HG03175 (cell line): Measurements from ENCODE around the gene TDRD15.
"Not testable (repeated sequence)": the region's sequence is repeated elsewhere in the genome, so short reads cannot be mapped to it uniquely, and the experiment has no call there.

Experiments used
- ATAC-seq: cut with Tn5 transposase; IDR thresholded peaks from one replicate; pipeline ENCODE4 v1.9.1; 2021; ENCODE audit warnings: mild to moderate bottlenecking, moderate library complexity; ENCODE audit not compliant: unreplicated experiment

The TDRD15 gene

DNA sequence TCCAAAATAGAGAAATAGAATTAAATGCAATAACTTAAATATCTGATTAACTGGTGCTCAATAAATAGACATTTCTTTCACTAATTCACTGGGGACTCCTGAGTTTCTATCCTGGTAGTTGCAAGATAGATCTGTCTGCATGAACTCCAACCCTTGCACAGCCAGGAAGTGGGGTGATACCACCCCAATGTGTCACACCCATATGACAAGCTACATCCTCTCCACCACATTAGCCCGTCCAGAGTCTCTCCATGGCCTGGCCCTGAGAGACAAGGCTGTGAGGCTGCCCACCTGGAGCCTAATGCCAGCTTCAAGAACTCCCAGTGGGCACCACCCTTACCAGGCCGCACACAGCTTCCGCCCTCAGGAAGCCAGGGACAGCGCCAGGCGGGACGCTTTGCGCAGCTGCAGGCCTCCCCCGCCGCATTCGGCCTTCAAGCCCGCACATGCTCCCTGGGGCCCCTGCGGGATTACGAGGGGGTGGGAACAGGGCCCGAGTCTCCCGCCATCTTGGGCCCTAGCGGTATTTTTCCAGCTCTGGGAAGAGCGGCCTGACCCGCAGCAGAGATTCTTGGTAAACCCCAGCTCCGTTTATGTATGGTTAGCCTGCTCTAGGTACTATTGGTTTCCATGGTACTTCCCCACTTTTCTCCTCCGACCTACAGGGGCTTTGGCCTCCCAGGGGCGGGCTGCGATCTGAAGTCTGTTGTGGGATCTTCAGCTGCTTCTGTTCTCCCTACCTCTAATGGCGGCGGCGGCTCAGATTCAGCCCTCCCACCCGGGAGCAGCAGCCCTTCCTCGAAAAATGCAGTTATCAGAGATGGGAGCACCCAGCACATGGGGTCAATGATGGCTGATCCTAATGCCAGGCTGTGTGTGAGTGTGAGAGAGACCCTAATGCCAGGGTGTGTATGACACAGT is at the start of gene TDRD15:
TDRD15 (plus strand) TSS at position 496 of the 921 bp plus-strand sequence. CDS start 13,500 bp downstream, outside the sequence.
- no peak for ATAC-seq

DNA sequence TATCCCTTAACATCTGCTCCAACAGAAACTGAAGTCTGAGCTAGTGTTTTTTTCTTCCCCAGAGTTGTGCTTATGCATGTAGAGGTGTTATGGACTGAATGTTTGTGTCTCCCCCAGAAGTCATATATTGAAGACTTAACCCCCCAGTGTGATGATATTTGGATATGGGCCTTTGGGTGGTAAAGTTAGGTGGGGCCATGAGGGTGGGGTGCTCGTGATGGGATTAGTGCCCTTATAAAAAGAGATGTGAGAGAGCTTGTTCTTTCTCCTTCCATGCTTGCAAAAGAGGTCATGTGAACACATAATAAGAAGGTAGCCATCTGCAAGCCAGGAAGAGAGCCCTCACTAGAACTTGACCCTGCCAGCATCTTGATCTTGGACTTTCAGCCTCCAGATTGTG is 45.5 kb upstream of the TDRD15 start:
- no peak for ATAC-seq

DNA sequence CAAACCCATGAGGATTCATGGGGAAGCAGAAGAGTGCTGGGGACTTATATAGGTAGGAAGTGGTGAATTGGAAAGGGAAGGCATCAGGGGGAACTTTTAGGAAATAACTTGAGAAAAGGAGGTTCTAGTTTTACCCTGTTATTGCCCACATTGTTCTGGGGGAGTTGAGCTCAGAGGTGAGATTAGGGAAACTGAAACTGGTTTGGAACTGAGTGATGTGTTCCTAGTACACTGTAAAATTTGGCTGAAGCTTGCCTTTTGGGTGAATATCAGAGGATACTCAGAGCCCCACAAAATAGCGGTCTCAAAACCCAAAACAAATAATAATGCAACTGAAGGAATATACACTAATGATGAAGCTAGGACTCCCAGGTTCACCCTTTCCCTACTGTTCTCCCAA is 40.3 kb upstream of the TDRD15 start:
- no peak for ATAC-seq

DNA sequence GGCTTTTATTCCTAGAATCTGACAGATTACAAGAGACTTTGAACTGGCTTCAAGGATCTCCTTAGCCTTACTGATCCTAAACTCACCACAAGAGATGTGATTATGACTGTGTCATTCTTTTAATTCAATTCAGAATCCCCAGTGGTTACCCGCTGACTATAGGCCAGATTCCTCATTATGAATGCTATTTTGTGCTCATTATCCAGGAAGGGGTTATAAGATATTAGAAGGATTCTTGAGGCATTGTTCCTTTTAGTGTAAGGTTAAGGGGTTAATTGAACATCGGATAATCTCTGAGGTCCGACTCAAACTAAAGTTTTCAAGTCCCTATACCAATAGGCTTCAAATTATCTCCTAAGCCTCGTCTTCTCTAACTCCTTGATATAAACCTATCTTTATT is 39.4 kb upstream of the TDRD15 start:
- no peak for ATAC-seq

DNA sequence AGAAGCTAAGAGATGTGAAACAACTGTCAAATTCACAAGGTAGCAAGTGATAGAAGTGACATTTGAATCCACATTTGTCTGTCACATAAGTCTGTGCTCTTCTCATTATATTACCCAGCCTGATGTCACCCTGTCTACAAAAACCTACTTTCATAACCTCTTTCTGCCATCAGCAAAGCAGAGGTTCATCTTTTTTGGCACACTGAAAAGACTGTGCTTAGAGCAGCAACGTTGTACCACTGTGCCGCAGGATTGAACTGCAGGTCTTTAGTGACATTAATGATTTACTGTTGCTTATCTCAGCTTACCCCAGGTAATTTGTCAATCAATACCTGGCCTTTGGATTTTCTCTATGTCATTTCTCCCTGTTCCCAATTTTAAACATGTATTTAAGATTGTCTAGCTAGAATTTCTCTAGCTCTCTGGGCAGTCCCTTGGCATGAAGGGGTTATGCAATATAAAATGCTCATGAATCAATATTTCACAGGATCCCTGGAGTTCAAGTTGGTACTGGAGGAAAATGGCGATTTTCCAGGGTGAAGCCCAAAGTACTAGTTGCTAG is 31.4 kb upstream of the TDRD15 start:
- no peak for ATAC-seq

DNA sequence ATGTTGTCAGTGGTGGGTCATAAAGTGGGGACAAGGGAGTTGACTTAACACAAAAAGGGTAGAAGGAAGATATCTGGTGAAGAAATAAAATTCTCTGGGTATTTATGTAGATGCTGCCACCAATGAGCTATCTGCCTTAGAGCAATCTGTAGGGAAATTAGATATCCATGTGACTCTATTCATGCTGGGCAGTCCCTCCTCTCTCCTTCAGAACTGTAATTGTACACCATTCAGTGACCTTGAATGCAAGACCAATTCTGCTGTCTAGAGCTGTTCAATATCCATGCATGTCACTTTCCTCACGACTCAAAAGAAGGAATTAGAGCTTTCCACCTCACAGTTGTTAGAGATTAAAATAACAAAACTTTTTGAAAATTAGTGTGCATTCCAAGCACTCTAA is 28.6 kb upstream of the TDRD15 start:
- no peak for ATAC-seq

DNA sequence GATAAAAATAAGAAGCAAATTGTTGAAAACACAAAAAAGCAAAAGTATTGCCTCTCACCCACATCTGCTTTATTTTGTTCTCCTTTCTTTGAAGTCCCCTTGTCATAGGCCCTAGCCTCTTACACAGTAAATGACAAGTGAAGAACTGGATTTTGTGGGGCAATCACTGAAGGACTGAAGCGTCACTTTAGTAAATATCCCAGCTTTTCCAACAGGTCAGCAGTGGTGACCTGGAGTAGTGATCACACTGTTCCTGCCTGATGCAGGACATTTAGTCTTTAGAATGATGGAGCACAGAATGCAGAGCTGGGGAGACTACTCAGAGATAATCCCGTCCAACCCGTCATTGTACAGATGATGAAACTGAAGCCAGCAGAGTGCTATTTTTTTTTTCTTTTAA is 28.1 kb upstream of the TDRD15 start:
- ATAC-seq = no peak

DNA sequence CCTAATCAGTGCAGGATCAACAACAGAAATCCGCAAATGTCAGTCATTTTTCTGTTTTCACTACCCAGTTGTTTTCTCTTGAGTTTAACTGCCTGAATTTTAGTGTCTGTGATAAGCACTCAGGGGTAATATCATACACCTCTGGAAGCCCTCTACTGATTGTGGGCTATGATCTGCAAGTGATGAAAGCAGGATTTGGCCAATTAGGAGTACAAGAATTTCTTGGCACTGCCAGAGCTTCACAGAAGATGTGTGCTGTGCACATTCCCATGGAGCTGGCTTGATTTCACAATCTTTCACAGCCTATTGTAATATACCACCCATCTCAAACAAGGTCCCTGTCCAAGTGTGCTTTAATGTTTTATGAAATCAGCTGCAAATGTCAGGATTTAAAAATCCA is 27.3 kb upstream of the TDRD15 start:
- ATAC-seq = no peak

DNA sequence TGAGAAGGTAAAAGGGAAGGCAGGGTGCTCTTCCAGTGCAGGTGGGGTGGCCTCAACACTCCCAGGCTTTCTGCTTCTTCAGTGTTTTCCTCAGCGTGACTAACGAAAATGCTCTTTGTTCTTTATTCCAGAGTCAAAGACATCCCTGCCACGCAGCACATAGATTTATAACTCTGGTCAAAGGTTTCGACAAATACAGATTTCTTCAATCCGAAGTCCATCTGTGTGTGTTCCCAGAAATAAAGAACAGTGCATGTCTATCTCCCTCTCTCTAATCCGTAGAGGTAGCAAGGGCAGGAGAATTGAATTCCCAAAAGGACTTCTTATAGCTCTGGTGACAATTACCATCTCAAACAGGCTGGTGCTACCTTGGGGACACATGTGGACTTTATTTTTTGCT is 26.4 kb upstream of the TDRD15 start:
- no peak for ATAC-seq

DNA sequence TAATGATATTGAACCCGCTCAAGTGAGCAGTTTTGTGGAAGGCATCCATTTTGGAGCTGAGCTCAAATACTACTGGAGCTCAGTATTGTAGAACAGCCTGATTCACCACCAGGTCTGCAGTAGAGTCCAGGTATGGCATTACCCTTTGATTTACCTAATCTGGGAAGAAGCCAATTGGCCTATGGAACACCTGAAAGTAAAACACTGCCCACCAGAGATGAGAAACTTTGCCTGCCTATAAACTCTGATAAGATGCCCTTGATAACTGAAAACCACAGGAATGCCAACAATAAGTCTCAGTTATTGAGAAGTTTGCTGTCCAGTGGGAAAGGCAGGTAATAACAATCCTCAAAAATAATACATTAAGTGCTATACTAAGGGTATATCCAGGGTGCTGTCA is 25.5 kb upstream of the TDRD15 start:
- ATAC-seq = no peak

DNA sequence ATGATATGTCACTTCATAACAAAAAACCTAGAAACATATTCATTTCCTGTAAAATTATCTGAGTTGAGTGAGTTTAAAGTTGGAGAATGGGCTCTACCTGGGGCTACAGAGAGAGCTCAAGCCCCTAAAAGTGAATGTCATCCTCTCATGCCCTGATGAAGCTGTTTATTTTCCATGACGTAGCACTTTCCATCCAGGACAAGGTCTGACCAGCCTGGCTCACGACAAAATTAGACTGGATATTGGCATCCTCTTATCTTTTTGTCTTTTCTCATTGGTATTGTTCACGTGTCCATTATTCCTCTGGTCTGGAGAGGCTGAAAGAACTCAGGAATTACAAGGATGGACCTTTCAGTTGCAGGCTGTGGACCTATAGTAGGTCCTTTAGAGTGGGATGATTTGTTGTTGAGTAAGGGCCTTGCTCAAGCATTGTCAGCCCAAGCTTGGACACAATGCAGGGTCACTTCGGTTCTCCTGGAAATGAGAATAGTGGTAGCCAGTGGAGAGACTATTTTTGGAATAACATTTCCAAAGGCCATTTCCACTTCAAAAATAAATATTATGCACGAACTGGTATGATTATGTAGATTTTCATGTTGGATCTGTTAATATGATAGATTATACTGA is 24.4 kb upstream of the TDRD15 start:
- no peak for ATAC-seq

DNA sequence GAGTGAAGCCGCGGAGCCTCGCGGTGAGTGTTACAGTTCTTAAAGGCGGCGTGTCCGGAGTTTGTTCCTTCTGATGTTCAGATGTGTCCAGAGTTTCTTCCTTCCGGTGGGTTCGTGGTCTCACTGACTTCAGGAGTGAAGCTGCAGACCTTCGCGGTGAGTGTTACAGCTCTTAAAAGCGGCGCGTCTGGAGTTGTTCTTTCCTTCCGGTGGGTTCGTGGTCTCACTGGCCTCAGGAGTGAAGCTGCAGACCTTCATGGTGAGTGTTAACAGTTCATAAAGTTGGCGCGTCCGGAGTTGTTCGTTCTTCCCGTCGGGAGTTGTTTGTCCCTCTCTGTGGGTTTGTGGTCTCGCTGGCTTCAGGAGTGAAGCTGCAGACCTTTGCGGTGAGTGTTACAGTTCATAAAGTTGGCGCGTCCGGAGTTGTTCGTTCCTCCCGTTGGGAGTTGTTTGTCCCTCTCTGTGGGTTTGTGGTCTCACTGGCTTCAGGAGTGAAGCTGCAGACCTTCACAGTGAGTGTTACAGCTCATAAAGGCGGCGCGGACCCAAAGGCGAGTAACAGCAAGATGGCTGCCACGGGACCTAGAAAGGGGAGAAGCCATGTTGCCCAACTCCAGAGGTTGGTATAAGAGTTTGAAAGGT is 22.1 kb upstream of the TDRD15 start:
- not testable (repeated sequence) for ATAC-seq

DNA sequence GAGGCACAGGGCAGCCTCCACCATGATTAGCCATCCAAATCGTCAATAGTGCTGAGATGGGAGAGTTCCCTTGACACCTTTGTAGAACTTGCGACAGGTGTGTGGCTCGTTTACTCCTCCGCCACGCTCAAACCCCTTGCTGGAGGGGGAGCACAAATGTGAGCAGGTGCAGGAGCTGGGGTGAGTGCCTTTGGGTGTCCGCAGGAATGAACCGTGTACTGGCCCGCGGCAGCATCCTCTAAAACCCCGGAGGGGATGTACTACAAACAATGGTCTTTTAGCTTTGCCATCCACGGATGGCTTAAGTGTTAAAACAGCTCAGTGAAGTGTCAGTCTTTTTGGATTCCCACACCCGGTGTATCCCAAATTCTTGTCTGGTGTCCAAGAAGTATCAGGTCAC is 21.4 kb upstream of the TDRD15 start:
- ATAC-seq = no peak

DNA sequence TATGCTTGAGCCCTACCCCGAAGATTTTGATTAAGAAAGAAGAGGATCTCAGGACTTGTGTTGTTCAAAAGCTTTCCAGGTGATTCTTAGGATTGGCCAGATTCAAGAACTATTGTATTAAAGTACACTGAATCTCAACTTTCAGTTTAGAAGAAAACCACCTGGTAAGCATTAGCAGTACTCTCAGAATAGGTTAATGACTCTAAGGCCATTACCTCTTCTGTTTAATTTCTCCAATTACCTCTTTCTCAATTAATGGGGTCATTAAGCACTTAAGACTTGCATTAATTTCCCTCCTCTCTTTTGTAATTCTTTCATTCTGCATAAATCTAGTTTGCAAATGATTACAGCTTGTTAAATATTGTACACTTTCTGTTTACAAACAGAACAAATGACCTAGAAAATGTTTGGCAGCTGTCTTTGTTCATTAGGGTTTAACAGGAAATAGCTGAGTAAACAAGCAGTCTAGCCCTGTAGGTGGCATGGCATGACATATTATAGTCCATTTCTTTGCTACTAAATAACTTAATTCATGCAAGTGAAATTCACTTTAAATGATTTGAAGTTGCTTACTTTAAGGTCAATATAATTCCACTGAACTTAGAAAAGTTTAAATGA is 20.4 kb upstream of the TDRD15 start:
- no peak for ATAC-seq

DNA sequence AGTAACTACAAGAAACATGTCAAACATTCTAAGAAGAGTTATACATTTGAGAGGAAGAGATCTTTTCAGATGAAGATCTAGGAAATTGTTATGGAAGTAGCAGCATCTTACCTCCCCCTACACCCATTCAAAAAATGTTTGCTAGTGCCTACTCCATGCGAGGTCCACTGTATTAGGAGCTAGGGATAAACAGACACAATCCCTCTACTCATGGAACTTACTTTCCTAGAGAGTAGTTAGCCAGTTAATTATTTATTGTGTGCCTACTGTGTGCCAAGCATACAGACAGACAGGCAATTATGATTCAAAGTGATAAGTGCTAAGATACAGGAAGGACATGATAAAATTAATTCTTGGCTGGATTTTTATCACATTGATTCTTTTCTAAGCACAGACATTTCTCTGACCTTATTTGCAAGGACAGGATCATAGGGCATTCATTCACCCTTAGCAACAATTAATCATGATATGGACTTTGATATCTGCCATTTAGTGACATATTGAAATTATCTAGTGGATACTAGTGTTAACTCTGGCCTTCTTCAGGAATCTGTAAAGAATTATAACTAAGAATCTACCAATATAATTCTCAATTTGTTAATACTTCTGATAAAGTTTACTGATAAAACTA is 19.6 kb upstream of the TDRD15 start:
- ATAC-seq = no peak

DNA sequence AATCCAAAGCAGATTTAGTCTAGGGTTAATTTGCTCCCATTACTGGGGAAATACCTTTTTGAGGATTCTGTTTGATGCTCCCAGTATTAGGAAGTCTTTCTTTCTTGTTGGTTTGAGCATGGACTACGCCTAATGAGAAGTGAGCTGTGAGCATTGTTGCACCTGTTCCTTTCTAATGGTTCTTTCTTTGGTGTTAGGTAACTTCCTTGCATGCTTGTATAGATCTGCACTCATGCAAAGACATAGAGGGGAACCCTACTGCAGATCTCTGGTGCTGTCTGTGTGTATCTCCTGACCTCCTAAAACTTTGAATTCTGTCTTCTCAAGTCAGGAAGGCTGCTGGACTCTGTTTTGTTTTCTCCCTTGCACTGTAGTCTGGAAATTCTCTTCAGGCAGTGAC is 12.8 kb upstream of the TDRD15 start:
- no peak for ATAC-seq

DNA sequence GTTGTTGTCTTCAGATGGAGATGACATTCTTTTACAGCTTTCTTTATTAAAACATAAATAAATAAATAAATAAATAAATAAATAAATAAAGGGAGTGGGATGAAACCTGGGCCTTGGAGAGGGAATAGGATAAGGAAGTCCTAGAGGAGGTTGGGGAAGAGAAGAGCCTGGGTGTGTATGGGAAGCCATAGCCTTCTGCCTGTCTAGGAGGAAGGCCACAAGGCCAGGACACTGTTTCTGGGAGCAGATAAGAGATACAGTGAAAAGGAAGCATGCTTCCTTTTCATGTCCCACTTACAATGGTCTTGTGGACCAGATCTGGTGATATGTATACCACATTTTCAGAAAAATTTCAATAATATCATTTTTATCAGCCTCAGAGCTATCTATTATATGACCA is 6.1 kb upstream of the TDRD15 start:
- no peak for ATAC-seq

DNA sequence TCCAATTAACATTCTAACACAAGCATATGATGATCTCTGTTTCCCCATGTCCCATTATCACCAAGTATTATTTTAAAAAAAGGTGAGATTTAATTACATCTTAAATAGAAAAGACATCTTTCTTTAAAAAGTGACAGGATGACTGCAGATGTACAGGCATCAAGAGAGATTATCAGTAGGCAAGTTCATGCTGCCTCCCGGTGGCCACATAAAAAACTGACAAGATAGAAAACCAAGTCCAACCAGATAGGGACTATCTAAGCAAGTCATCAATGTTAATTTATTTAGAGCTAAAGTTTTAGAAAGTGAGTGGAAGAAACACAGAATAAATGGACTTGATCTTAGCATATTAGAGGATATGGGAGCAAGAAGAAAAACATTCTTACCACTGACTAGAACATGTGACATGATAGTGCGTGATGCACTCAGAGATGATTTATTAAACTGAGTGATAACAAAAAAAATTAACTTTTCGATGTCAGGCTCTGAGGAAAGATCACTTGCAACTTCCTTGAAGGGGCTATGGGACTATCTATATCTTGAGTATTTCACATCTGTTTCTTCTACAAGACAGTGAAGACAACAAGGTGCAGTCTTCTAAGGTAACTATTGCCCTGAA is 5.4 kb upstream of the TDRD15 start:
- ATAC-seq = no peak

DNA sequence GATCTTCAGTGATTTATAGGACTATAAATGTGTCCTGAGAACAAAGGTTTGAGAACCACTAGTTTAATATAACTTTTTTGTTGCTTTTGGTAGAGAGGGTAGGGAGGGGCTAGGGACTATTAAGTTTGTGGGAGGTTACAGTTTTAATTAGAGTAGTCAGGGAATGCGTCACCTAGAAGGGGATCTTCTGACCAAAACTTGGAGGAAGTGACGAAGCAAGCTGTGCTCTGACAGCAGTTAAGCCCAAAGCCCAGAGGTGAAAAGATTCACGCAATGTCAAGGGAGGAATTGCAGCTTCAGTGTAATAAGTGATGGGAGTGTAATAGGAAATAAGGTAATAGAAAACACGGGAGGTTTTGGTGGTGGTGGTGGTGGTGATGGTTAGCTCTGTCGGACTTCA is 8.1 kb downstream of the TDRD15 start:
- no peak for ATAC-seq

DNA sequence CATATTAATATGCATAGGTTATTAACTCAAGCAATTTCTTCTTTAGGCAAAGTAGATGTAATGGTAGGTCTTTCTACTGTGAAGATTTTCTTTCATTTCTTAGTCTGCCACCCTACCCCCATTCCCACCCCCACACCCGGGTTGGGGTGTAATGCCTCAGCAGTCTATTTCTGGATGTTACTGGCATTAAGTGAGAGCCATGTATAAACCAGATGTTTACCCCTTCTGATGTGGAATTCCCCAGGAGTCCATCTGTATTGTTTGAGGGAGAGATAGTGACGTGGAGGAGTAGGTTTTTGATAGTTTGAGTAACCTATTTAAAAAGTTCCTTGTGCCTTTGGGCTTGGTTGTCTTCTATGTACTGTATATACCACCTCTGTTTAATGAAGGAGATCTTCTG is 11.8 kb downstream of the TDRD15 start:
- ATAC-seq = no peak
